Duodenal mucosa (tissue), 2 donors: ENCODE data around the gene GEN1.

Source experiments
- H3K27ac ChIP-seq: one replicate; pipeline ENCODE4 v1.7.0; 2013; ENCODE audit warnings: low read depth, low read length
- H3K27me3 ChIP-seq, 2 donors: one replicate each; pipeline ENCODE4 v1.7.0; 2013; ENCODE audit warnings: low read length in 2 of 2, control low read depth in 1 of 2; ENCODE audit not compliant: insufficient read depth in 2 of 2, control insufficient read depth in 1 of 2
- H3K36me3 ChIP-seq, 2 donors: one replicate each; pipeline ENCODE4 v1.7.0; 2013; ENCODE audit warnings: low read length in 2 of 2, control low read depth in 1 of 2; ENCODE audit not compliant: insufficient read depth in 2 of 2, control insufficient read depth in 1 of 2
- H3K4me1 ChIP-seq, 2 donors: one replicate each; pipeline ENCODE4 v1.7.0; 2013; ENCODE audit warnings: low read length in 2 of 2, control low read depth in 1 of 2; ENCODE audit not compliant: insufficient read depth in 2 of 2, control insufficient read depth in 1 of 2
- H3K4me3 ChIP-seq, 2 donors: one replicate each; pipeline ENCODE4 v1.7.0; 2013; ENCODE audit warnings: low read length in 2 of 2, low read depth in 1 of 2
- H3K9ac ChIP-seq, 2 donors: one replicate each; pipeline ENCODE4 v1.7.0; 2013; ENCODE audit warnings: low read length in 2 of 2, low read depth in 1 of 2
- H3K9me3 ChIP-seq, 2 donors: one replicate each; pipeline ENCODE4 v1.7.0; 2013; ENCODE audit warnings: low read length in 2 of 2, control low read depth in 1 of 2; ENCODE audit not compliant: control insufficient read depth in 1 of 2

GEN1 gene

GRCh38 chr2:17793803-17794354 is 39.9 kb downstream of the GEN1 start:
- peaks cover 0 to 4% of the 10 kb centered on the region in 2 donors for H3K27me3 ChIP-seq
- H3K9ac ChIP-seq = no peak overlapping the region
- H3K9me3 ChIP-seq = no peaks in the 10 kb centered on the region
- no peaks in the 10 kb centered on the region for H3K4me1 ChIP-seq
- no peaks in the 10 kb centered on the region for H3K36me3 ChIP-seq
- H3K27ac ChIP-seq = no peak overlapping the region
- H3K4me3 ChIP-seq = no peak overlapping the region

- Histone ChIP-seq H3K4me3 (no peak overlapping the region), H3K36me3 (no peaks in the 10 kb centered on the region), H3K4me1 (no peaks in the 10 kb centered on the region), H3K9me3 (no peaks in the 10 kb centered on the region), H3K9ac (no peak overlapping the region), H3K27me3 (peaks cover 0 to 4% of the 10 kb centered on the region in 2 donors), H3K27ac (no peak overlapping the region)
Observed at GRCh38 chr2:17795309-17795708, 41.4 kb downstream of the GEN1 start.

GRCh38 chr2:17798338-17798737 is 44.4 kb downstream of the GEN1 start:
- H3K9ac ChIP-seq = no peak overlapping the region
- H3K36me3 ChIP-seq = no peaks in the 10 kb centered on the region
- H3K27me3 ChIP-seq = peaks cover 0 to 4% of the 10 kb centered on the region in 2 donors
- no peak overlapping the region for H3K4me3 ChIP-seq
- no peaks in the 10 kb centered on the region for H3K9me3 ChIP-seq
- H3K4me1 ChIP-seq = no peaks in the 10 kb centered on the region
- H3K27ac ChIP-seq = no peak overlapping the region

DNA sequence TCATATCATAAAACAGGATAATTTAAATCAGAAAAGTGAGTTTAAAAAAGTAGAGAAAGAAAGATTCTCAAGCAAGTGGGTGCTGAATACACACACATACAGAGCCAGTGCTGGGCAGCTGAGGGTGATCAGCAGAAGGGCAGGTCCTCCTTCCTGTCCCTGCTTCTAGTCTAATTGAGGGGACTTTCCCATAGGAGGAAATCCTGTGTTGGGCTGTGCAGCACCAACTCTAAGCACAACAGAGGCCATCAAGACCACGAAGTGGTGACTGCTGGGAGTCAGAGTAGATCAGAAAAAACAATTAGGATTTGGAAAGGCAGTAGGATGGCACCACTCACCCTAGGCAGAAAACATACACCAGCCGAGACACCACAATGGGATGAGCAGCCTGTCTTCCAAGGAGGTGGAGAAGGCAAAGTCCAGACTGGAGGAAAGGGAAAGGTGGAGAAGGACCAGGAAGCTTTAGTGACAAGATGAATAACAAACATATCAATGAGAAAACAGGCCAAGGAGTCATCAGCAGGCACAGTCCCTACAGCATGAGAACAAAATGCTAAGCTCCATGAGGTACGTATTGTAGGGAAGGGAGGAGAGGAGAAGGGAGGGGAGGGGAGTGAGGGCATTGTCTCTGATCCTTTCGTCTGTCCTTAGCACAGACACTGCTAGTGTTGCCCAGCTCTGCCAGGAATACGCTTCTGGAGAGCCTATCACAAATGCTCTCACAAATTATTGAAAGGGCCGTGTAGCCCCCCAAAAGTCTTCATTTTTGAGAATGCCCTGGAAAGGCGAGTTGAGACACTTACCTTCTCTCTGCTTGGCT is 45.6 kb downstream of the GEN1 start:
- H3K4me1 ChIP-seq = no peaks in the 10 kb centered on the region
- H3K9me3 ChIP-seq = no peaks in the 10 kb centered on the region
- H3K9ac ChIP-seq = no peak overlapping the region
- H3K27me3 ChIP-seq = peaks cover 0 to 4% of the 10 kb centered on the region in 2 donors
- H3K4me3 ChIP-seq = no peak overlapping the region
- no peak overlapping the region for H3K27ac ChIP-seq
- no peaks in the 10 kb centered on the region for H3K36me3 ChIP-seq

DNA sequence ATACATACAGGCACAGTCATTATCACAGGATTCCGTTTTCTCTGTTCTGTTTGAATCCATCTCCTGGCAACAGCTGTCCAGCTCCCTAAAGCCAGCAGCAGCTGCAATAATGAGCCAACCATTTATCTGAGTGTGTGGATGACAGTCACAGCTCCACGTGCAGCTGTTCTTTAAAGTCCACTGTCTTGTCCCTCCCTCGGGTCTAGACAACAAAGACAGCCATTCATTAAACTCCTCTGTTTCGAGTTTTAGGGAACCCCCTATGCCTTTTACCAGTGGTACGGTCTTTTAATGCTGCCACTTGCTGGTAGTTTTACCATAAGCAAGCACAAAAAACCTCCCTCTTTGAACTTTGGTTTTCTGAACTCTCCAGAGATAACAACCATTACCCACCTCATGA is 46.3 kb downstream of the GEN1 start:
- no peak overlapping the region for H3K9ac ChIP-seq
- no peaks in the 10 kb centered on the region for H3K9me3 ChIP-seq
- H3K27ac ChIP-seq = no peak overlapping the region
- H3K27me3 ChIP-seq = peaks cover 0 to 2% of the 10 kb centered on the region in 2 donors
- no peaks in the 10 kb centered on the region for H3K36me3 ChIP-seq
- no peak overlapping the region for H3K4me3 ChIP-seq
- H3K4me1 ChIP-seq = no peaks in the 10 kb centered on the region

- Histone ChIP-seq H3K9ac (no peak overlapping the region), H3K4me3 (no peak overlapping the region), H3K4me1 (no peaks in the 10 kb centered on the region), H3K27ac (no peak overlapping the region), H3K27me3 (no peaks in the 10 kb centered on the region), H3K9me3 (no peaks in the 10 kb centered on the region), H3K36me3 (no peaks in the 10 kb centered on the region)
Observed at GRCh38 chr2:17800693-17801458, 46.9 kb downstream of the GEN1 start.

GRCh38 chr2:17803497-17803896 is 49.6 kb downstream of the GEN1 start:
- Histone ChIP-seq H3K9me3 (no peaks in the 10 kb centered on the region), H3K9ac (no peak overlapping the region), H3K27ac (no peak overlapping the region), H3K4me1 (no peaks in the 10 kb centered on the region), H3K4me3 (no peak overlapping the region), H3K27me3 (no peaks in the 10 kb centered on the region), H3K36me3 (no peaks in the 10 kb centered on the region)

- no peaks in the 10 kb centered on the region for H3K27me3 ChIP-seq
- no peak overlapping the region for H3K27ac ChIP-seq
- no peak overlapping the region for H3K4me3 ChIP-seq
- H3K4me1 ChIP-seq = no peaks in the 10 kb centered on the region
- H3K36me3 ChIP-seq = no peaks in the 10 kb centered on the region
- H3K9ac ChIP-seq = no peak overlapping the region
- no peaks in the 10 kb centered on the region for H3K9me3 ChIP-seq
Observed at GRCh38 chr2:17804358-17804757, 50.4 kb downstream of the GEN1 start.

- Histone ChIP-seq H3K9me3 (no peaks in the 10 kb centered on the region), H3K4me3 (no peak overlapping the region), H3K27me3 (no peaks in the 10 kb centered on the region), H3K36me3 (no peaks in the 10 kb centered on the region), H3K4me1 (no peaks in the 10 kb centered on the region), H3K27ac (no peak overlapping the region), H3K9ac (no peak overlapping the region)
Observed at GRCh38 chr2:17805166-17805565, 51.2 kb downstream of the GEN1 start.

DNA sequence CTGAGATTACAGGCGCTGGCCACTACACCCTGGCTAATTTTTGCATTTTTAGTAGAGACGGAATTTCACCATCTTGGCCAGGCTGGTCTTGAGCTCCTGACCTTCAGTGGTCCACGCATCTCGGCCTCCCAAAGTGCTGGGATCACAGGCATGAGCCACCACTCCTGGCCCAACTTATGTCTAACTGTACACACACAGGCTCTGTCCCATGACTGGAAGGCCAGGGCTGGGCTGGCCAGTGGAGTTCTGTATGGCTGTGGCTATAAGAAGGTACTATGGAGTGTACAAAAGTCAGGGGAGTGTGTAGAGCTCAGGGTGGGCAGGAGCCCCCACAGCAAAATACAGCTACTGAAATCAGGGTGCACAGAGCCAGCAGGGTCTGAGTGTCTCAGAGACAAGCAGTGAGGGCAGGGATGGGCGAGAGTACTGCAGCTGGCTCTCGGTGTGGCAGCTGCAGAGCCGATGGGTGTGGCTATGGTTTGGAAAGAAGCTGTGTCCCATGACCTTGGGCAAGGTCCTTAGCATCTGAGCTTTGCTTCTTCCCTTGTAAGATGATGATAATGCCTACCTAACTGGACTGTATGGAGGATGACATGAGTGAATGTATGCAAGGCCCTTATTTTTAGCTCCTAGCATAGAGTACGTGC is 51.9 kb downstream of the GEN1 start:
- Histone ChIP-seq H3K4me1 (no peaks in the 10 kb centered on the region), H3K36me3 (no peaks in the 10 kb centered on the region), H3K9me3 (no peaks in the 10 kb centered on the region), H3K4me3 (no peak overlapping the region), H3K9ac (no peak overlapping the region), H3K27me3 (no peaks in the 10 kb centered on the region), H3K27ac (no peak overlapping the region)
